HG03457 (cell line): ENCODE measurements around the gene YJEFN3.

Experiments
- ATAC-seq: cut with Tn5 transposase; IDR thresholded peaks from one replicate; pipeline ENCODE4 v1.9.1; 2021; ENCODE audit warnings: moderate number of reproducible peaks; ENCODE audit not compliant: unreplicated experiment

The YJEFN3 gene

GRCh38 chr19:19528721-19529490, at the start of gene YJEFN3:
Gene YJEFN3, plus strand, starts transcription at chr19:19528911. Its CDS starts 22 bp downstream, at chr19:19528933.
- no peak for ATAC-seq

GRCh38 chr19:19480688-19481087, 48.0 kb upstream of the YJEFN3 start:
- no peak for ATAC-seq

- no peak for ATAC-seq
Observed at GRCh38 chr19:19482809-19483596, 45.7 kb upstream of the YJEFN3 start.

GRCh38 chr19:19485161-19485997, 43.3 kb upstream of the YJEFN3 start:
- ATAC-seq: no peak

GRCh38 chr19:19485998-19486290, 42.8 kb upstream of the YJEFN3 start:
- ATAC-seq: no peak

- no peak for ATAC-seq
Observed at GRCh38 chr19:19486343-19487076, 42.2 kb upstream of the YJEFN3 start.

GRCh38 chr19:19487077-19487949, 41.4 kb upstream of the YJEFN3 start:
- ATAC-seq: no peak

GRCh38 chr19:19487950-19488874, 40.5 kb upstream of the YJEFN3 start:
- no peak for ATAC-seq

- ATAC-seq: peak; percentile 41
Observed at GRCh38 chr19:19488875-19489690, 39.6 kb upstream of the YJEFN3 start.

- no peak for ATAC-seq
Observed at GRCh38 chr19:19489804-19490204, 38.9 kb upstream of the YJEFN3 start.

- ATAC-seq: no peak
Observed at GRCh38 chr19:19490214-19490968, 38.3 kb upstream of the YJEFN3 start.

- no peak for ATAC-seq
Observed at GRCh38 chr19:19491321-19492025, 37.2 kb upstream of the YJEFN3 start.

- ATAC-seq: no peak
Observed at GRCh38 chr19:19492026-19492610, 36.6 kb upstream of the YJEFN3 start.

GRCh38 chr19:19493841-19494546, 34.7 kb upstream of the YJEFN3 start:
- no peak for ATAC-seq
